WTC11 (cell line): ENCODE measurements around the gene GLOD5. TPM values are rescaled to one million over a fixed set of nuclear protein-coding genes. Genes with fewer than 3 reads are reported as not detected.
A peak's percentile ranks its signal among the peaks of the same experiment; 100 is the strongest.

ENCODE experiments used
- ATAC-seq: fragments of 200-7000 bp; cut with Tn5 transposase; 2 replicates; pipeline ENCODE4 v1.10.0; 2021; ENCODE audit warnings: mild to moderate bottlenecking, moderate library complexity
- CTCF ChIA-PET: fragments of 300-600 bp; sonication (Branson Sonifier 250); formaldehyde crosslinking; loops from one replicate; lab custom pipeline; 2021; ENCODE audit warnings: antibody characterized with exemption; lab: Charles Lee
- POLR2A ChIA-PET: fragments of 350-600 bp; sonication (Branson Sonifier 250); formaldehyde crosslinking; loops from one replicate; lab custom pipeline; 2021; ENCODE audit warnings: antibody characterized with exemption; lab: Charles Lee
- DNase-seq: peaks from one replicate; pipeline ENCODE4 v3.0.0; 2021; ENCODE audit warnings: low spot score
- H3K27ac Mint-ChIP-seq: 2 replicates; pipeline ENCODE4 v1.8.0; 2021; ENCODE audit warnings: mixed read lengths
- H3K27me3 Mint-ChIP-seq: 2 replicates; pipeline ENCODE4 v1.8.0; 2021; ENCODE audit warnings: low read depth, mild to moderate bottlenecking, moderate library complexity, mixed read lengths
- H3K36me3 Mint-ChIP-seq: 2 replicates; pipeline ENCODE4 v1.8.0; 2021; ENCODE audit warnings: mixed read lengths
- H3K4me1 Mint-ChIP-seq: 2 replicates; pipeline ENCODE4 v1.8.0; 2022; ENCODE audit warnings: mixed read lengths
- H3K4me3 Mint-ChIP-seq: 2 replicates; pipeline ENCODE4 v1.8.0; 2021; ENCODE audit warnings: mild to moderate bottlenecking, moderate library complexity, mixed read lengths
- H3K9me3 Mint-ChIP-seq: 2 replicates; pipeline ENCODE4 v1.8.0; 2021; ENCODE audit warnings: mixed read lengths
- EMX1 ChIP-seq: fragments of 250-450 bp; sonication (Bioruptor Pico); IDR thresholded peaks from 2 replicates; pipeline ENCODE4 v1.8.0; 2021; ENCODE audit warnings: mild to moderate bottlenecking
- ESRRA ChIP-seq: sonication (generic); formaldehyde crosslinking; IDR thresholded peaks from 2 replicates; pipeline ENCODE4 v1.8.1; 2022; ENCODE audit warnings: mild to moderate bottlenecking, missing genetic modification reagents, borderline replicate concordance
- ETV6 ChIP-seq: sonication (generic); formaldehyde crosslinking; IDR thresholded peaks from 2 replicates; pipeline ENCODE4 v1.8.1; 2022; ENCODE audit warnings: mild to moderate bottlenecking, missing genetic modification reagents
- FOXK1 ChIP-seq: sonication (generic); formaldehyde crosslinking; IDR thresholded peaks from 2 replicates; pipeline ENCODE4 v1.8.0; 2022; ENCODE audit warnings: mild to moderate bottlenecking, moderate library complexity, missing genetic modification reagents
- GTF2I ChIP-seq: fragments of 250-450 bp; sonication (Bioruptor Pico); conservative IDR thresholded peaks from 2 replicates; pipeline ENCODE4 v1.4.0; 2021; ENCODE audit warnings: mild to moderate bottlenecking
- IRF2 ChIP-seq: sonication (generic); formaldehyde crosslinking; IDR thresholded peaks from 2 replicates; pipeline ENCODE4 v1.8.0; 2022; ENCODE audit warnings: low read depth, missing genetic modification reagents, borderline replicate concordance
- JAZF1 ChIP-seq: fragments of 250-450 bp; sonication (Bioruptor Pico); IDR thresholded peaks from 2 replicates; pipeline ENCODE4 v1.9.0; 2021; ENCODE audit warnings: moderate library complexity, mild to moderate bottlenecking, inconsistent platforms
- KAT7 ChIP-seq: sonication (generic); formaldehyde crosslinking; IDR thresholded peaks from 2 replicates; pipeline ENCODE4 v1.8.1; 2023; ENCODE audit warnings: missing genetic modification reagents, mild to moderate bottlenecking, borderline replicate concordance
- RELA ChIP-seq: sonication (generic); formaldehyde crosslinking; IDR thresholded peaks from 2 replicates; pipeline ENCODE4 v1.8.1; 2022; ENCODE audit warnings: missing genetic modification reagents, mild to moderate bottlenecking, borderline replicate concordance
- TCF7 ChIP-seq: sonication (generic); formaldehyde crosslinking; IDR thresholded peaks from 2 replicates; pipeline ENCODE4 v1.8.0; 2022; ENCODE audit warnings: mild to moderate bottlenecking, low read depth, missing genetic modification reagents, moderate library complexity
- ZNF121 ChIP-seq: sonication (generic); formaldehyde crosslinking; IDR thresholded peaks from 2 replicates; pipeline ENCODE4 v1.8.0; 2023; ENCODE audit warnings: missing genetic modification reagents
- total RNA-seq: library from RNA; stranded (reverse); gene quantifications from 3 replicates; pipeline ENCODE4 v1.2.3, GENCODE V29; 2021
- TF ChIP-seq, protein P1 (sequence below): fragments of 250-450 bp; sonication (Bioruptor Pico); IDR thresholded peaks from 2 replicates; pipeline ENCODE4 v1.9.0; 2021; ENCODE audit warnings: moderate library complexity, mild to moderate bottlenecking, inconsistent platforms, borderline replicate concordance
- TF ChIP-seq, protein P2 (sequence below): sonication (generic); formaldehyde crosslinking; IDR thresholded peaks from 2 replicates; pipeline ENCODE4 v1.8.0; 2022; ENCODE audit warnings: mild to moderate bottlenecking, missing genetic modification reagents
- TF ChIP-seq, protein P3 (sequence below): fragments of 250-450 bp; sonication (Bioruptor Pico); conservative IDR thresholded peaks from 2 replicates; pipeline ENCODE4 v1.9.0; 2021; ENCODE audit warnings: mild to moderate bottlenecking
- TF ChIP-seq, protein P4 (sequence below): sonication (generic); formaldehyde crosslinking; IDR thresholded peaks from 2 replicates; pipeline ENCODE4 v1.8.1; 2022; ENCODE audit warnings: low read depth, mild to moderate bottlenecking, moderate library complexity, missing genetic modification reagents, borderline replicate concordance
- TF ChIP-seq, protein P5 (sequence below): sonication (generic); formaldehyde crosslinking; IDR thresholded peaks from 2 replicates; pipeline ENCODE4 v1.8.1; 2023; ENCODE audit warnings: mild to moderate bottlenecking, missing genetic modification reagents, borderline replicate concordance
- TF ChIP-seq, protein P6 (sequence below): sonication (generic); formaldehyde crosslinking; IDR thresholded peaks from 2 replicates; pipeline ENCODE4 v1.8.0; 2022; ENCODE audit warnings: missing genetic modification reagents
- TF ChIP-seq, protein P7 (sequence below): sonication (generic); formaldehyde crosslinking; IDR thresholded peaks from 2 replicates; pipeline ENCODE4 v1.8.1; 2023; ENCODE audit warnings: mild to moderate bottlenecking, moderate library complexity, missing genetic modification reagents

The GLOD5 gene
- total RNA-seq, 1 experiment from 2014 or later: not detected

DNA sequence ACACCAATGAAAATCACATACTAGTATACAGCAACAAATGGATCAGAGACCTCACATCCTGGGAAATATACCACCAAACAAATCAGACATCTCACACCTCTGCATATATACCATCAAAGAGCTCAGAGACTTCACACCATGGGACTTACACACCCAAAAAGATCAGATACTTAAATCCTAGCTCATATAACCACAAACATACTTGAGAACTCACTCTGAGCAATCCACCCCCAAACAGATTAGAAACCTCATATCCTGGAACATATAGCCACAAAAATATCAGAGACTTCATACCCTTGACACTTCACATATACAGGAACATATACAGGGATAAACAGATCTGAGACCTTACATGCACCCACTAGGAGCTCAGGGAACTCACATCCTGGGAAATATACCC lies 32.9 kb upstream of the GLOD5 start:
- ChIA-PET POLR2A (no interaction called here), CTCF (interaction anchor here (0.6 kb wide), 1 partner anchor 80 kb away, joined by 3 read pairs; no protein-coding TSS in a partner anchor)
- H3K27ac Mint-ChIP-seq: no peak overlapping the region
- ATAC-seq (no peak), DNase-seq (no peak)
- TF ChIP-seq, protein P1, sequence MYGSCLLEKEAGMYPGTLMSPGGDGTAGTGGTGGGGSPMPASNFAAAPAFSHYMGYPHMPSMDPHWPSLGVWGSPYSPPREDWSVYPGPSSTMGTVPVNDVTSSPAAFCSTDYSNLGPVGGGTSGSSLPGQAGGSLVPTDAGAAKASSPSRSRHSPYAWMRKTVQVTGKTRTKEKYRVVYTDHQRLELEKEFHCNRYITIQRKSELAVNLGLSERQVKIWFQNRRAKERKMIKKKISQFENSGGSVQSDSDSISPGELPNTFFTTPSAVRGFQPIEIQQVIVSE (CRISPR knock-in tag): no peak
- no peak for TF ChIP-seq TCF7 (CRISPR knock-in tag)
- TF ChIP-seq FOXK1 (CRISPR knock-in tag): no peak
- TF ChIP-seq JAZF1 (CRISPR knock-in tag): no peak
- no peak for TF ChIP-seq KAT7 (CRISPR knock-in tag)
- TF ChIP-seq, protein P2, sequence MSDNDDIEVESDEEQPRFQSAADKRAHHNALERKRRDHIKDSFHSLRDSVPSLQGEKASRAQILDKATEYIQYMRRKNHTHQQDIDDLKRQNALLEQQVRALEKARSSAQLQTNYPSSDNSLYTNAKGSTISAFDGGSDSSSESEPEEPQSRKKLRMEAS (CRISPR knock-in tag): no peak
- no peak for TF ChIP-seq ZNF121 (CRISPR knock-in tag)
- TF ChIP-seq ETV6 (CRISPR knock-in tag): no peak
- TF ChIP-seq, protein P3, sequence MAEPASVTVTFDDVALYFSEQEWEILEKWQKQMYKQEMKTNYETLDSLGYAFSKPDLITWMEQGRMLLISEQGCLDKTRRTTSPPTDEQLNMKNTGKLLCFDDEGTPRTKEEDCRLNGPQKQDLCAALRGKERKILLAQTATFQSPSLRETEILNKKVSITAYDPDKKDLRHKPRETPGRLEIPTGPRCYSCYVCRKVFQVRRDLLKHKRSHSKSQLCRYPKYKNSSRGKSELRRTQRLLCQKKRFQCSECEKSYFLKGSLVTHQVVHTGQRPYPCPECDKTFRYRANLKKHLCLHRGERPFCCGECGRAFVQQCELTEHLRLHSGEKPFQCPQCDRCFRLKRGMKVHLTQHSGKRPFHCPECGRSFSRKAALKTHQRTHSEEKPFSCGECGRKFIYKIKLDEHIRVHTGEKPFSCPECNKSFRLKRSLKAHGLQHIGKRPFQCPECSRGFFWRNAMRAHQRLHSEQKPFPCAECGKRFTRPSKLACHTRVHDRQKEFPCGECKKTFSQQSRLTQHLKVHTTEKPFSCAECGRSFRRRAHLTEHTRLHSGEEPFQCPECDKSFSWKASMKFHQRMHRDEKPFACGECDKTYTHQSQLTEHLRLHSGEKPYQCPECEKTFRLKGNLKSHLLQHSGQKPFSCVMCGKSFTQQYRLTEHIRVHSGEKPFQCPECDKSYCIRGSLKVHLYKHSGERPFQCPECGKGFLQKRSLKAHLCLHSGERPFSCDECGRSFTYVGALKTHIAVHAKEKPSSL (CRISPR knock-in tag): no peak
- no peak for TF ChIP-seq GTF2I (CRISPR knock-in tag)
- TF ChIP-seq, protein P4, sequence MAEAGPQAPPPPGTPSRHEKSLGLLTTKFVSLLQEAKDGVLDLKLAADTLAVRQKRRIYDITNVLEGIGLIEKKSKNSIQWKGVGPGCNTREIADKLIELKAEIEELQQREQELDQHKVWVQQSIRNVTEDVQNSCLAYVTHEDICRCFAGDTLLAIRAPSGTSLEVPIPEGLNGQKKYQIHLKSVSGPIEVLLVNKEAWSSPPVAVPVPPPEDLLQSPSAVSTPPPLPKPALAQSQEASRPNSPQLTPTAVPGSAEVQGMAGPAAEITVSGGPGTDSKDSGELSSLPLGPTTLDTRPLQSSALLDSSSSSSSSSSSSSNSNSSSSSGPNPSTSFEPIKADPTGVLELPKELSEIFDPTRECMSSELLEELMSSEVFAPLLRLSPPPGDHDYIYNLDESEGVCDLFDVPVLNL (CRISPR knock-in tag): no peak
- no peak for TF ChIP-seq IRF2 (CRISPR knock-in tag)
- H3K9me3 Mint-ChIP-seq: no peaks in the 10 kb centered on the region
- H3K4me3 Mint-ChIP-seq: no peak overlapping the region
- H3K27me3 Mint-ChIP-seq: 0 out of 2 replicates have a peak, but pooled peaks cover 1% of the 10 kb centered on the region
- H3K4me1 Mint-ChIP-seq: no peaks in the 10 kb centered on the region
- H3K36me3 Mint-ChIP-seq: no peaks in the 10 kb centered on the region; the same call in 1 of the 2 replicates

DNA sequence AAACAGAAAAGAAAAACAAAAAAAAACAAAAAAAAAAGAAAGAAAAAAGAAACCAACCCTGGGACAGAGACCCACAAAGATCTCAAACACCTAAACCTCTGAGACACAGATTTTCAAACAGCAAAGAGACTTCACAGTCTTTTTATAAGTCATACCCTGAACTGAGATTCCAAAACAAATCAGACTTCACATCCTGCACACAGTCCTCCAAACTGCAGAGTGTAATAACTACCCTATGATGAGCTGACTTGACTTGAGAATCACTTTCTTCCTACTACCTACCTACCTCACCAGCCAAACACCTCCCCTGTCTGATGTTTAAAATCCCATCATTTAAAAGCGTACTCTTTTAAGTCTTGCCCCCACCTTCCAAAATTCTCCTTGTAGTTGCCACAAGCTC lies 25.2 kb upstream of the GLOD5 start:
- Mint-ChIP-seq H3K4me3 (peak overlapping the region; percentile 96), H3K36me3 (no peaks in the 10 kb centered on the region), H3K4me1 (peaks cover 9% of the 10 kb centered on the region), H3K9me3 (0 out of 2 replicates have a peak, but pooled peaks cover under 1% of the 10 kb centered on the region), H3K27ac (peak overlapping the region; percentile 31; the same call in 1 of the 2 replicates), H3K27me3 (no peaks in the 10 kb centered on the region)
- ChIA-PET POLR2A (no interaction called here), CTCF (no interaction called here)
- TF ChIP-seq, protein P5, sequence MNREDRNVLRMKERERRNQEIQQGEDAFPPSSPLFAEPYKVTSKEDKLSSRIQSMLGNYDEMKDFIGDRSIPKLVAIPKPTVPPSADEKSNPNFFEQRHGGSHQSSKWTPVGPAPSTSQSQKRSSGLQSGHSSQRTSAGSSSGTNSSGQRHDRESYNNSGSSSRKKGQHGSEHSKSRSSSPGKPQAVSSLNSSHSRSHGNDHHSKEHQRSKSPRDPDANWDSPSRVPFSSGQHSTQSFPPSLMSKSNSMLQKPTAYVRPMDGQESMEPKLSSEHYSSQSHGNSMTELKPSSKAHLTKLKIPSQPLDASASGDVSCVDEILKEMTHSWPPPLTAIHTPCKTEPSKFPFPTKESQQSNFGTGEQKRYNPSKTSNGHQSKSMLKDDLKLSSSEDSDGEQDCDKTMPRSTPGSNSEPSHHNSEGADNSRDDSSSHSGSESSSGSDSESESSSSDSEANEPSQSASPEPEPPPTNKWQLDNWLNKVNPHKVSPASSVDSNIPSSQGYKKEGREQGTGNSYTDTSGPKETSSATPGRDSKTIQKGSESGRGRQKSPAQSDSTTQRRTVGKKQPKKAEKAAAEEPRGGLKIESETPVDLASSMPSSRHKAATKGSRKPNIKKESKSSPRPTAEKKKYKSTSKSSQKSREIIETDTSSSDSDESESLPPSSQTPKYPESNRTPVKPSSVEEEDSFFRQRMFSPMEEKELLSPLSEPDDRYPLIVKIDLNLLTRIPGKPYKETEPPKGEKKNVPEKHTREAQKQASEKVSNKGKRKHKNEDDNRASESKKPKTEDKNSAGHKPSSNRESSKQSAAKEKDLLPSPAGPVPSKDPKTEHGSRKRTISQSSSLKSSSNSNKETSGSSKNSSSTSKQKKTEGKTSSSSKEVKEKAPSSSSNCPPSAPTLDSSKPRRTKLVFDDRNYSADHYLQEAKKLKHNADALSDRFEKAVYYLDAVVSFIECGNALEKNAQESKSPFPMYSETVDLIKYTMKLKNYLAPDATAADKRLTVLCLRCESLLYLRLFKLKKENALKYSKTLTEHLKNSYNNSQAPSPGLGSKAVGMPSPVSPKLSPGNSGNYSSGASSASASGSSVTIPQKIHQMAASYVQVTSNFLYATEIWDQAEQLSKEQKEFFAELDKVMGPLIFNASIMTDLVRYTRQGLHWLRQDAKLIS: no peak
- TF ChIP-seq ESRRA (CRISPR knock-in tag) (no peak), RELA (CRISPR knock-in tag) (no peak), FOXK1 (CRISPR knock-in tag) (no peak), EMX1 (CRISPR knock-in tag) (no peak)
- TF ChIP-seq, protein P2 (CRISPR knock-in tag): no peak
- TF ChIP-seq, protein P6, sequence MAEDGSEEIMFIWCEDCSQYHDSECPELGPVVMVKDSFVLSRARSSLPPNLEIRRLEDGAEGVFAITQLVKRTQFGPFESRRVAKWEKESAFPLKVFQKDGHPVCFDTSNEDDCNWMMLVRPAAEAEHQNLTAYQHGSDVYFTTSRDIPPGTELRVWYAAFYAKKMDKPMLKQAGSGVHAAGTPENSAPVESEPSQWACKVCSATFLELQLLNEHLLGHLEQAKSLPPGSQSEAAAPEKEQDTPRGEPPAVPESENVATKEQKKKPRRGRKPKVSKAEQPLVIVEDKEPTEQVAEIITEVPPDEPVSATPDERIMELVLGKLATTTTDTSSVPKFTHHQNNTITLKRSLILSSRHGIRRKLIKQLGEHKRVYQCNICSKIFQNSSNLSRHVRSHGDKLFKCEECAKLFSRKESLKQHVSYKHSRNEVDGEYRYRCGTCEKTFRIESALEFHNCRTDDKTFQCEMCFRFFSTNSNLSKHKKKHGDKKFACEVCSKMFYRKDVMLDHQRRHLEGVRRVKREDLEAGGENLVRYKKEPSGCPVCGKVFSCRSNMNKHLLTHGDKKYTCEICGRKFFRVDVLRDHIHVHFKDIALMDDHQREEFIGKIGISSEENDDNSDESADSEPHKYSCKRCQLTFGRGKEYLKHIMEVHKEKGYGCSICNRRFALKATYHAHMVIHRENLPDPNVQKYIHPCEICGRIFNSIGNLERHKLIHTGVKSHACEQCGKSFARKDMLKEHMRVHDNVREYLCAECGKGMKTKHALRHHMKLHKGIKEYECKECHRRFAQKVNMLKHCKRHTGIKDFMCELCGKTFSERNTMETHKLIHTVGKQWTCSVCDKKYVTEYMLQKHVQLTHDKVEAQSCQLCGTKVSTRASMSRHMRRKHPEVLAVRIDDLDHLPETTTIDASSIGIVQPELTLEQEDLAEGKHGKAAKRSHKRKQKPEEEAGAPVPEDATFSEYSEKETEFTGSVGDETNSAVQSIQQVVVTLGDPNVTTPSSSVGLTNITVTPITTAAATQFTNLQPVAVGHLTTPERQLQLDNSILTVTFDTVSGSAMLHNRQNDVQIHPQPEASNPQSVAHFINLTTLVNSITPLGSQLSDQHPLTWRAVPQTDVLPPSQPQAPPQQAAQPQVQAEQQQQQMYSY (CRISPR knock-in tag): no peak
- TF ChIP-seq, protein P7, sequence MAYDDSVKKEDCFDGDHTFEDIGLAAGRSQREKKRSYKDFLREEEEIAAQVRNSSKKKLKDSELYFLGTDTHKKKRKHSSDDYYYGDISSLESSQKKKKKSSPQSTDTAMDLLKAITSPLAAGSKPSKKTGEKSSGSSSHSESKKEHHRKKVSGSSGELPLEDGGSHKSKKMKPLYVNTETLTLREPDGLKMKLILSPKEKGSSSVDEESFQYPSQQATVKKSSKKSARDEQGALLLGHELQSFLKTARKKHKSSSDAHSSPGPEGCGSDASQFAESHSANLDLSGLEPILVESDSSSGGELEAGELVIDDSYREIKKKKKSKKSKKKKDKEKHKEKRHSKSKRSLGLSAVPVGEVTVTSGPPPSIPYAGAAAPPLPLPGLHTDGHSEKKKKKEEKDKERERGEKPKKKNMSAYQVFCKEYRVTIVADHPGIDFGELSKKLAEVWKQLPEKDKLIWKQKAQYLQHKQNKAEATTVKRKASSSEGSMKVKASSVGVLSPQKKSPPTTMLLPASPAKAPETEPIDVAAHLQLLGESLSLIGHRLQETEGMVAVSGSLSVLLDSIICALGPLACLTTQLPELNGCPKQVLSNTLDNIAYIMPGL: no peak
- ATAC-seq (no peak), DNase-seq (no peak)
